HFFc6 (cell line): ENCODE measurements around the gene LAMA3. TPM values are rescaled to one million over a fixed set of nuclear protein-coding genes. Genes with fewer than 3 reads are reported as not detected.

Experiments used
- DNase-seq: peaks from one replicate; pipeline ENCODE4 v3.0.0-alpha.2; 2018
- H3K27ac Mint-ChIP-seq: 2 replicates; pipeline ENCODE4 v1.8.0; 2020; ENCODE audit warnings: mild to moderate bottlenecking, mixed read lengths
- H3K27me3 Mint-ChIP-seq: 2 replicates; pipeline ENCODE4 v1.8.0; 2021; ENCODE audit warnings: mild to moderate bottlenecking, moderate library complexity, mixed read lengths; ENCODE audit not compliant: insufficient read depth
- H3K36me3 Mint-ChIP-seq: 2 replicates; pipeline ENCODE4 v1.8.0; 2021; ENCODE audit warnings: low read depth, mixed read lengths
- H3K4me1 Mint-ChIP-seq: 2 replicates; pipeline ENCODE4 v1.8.0; 2020; ENCODE audit warnings: low read depth, mixed read lengths
- H3K4me3 Mint-ChIP-seq: 2 replicates; pipeline ENCODE4 v1.8.0; 2020; ENCODE audit warnings: mild to moderate bottlenecking, moderate library complexity, mixed read lengths
- H3K9me3 Mint-ChIP-seq: 2 replicates; pipeline ENCODE4 v1.8.0; 2020; ENCODE audit warnings: mild to moderate bottlenecking, mixed read lengths
- total RNA-seq, 6 experiments: library from RNA; stranded (reverse); fragmentation: NEBNext Ultra II Directional; extraction: Animal tissue kit (Norgen Biotek cat#: 25700); gene quantifications; 2 replicates in 1 of 6; 3 replicates in 5 of 6; pipeline ENCODE4 v1.2.3, GENCODE V29; 2021
- TF ChIP-seq, protein P1 (sequence below): fragments of 200-600 bp; sonication (generic); IDR thresholded peaks from 2 replicates; pipeline ENCODE4 v1.5.0; 2021; ENCODE audit warnings: antibody characterized with exemption, mild to moderate bottlenecking

Gene LAMA3
- total RNA-seq, 6 experiments from 2014 or later, result 0.46 to 1.6 (median 0.54) TPM

DNA sequence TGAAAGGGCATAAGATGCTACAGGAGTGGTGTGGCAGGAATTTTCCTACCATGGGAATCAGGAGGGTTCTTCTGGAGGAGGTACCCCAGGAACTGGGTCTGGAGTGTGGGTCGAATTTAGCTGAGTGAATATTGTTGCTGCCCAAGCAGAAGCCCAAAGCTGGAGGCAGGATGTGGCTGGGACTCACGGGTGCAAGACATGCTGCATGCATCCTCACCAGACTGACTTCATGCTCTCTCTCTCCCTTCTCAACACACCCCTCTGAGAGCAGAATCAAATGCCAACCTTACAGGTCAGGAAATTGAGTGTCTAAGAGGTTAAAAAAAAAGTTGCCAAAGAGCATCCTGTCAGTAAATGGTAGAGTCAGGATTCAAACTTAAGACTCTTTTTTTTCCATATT is 246.6 kb downstream of the LAMA3 start:
- TF ChIP-seq, protein P1, sequence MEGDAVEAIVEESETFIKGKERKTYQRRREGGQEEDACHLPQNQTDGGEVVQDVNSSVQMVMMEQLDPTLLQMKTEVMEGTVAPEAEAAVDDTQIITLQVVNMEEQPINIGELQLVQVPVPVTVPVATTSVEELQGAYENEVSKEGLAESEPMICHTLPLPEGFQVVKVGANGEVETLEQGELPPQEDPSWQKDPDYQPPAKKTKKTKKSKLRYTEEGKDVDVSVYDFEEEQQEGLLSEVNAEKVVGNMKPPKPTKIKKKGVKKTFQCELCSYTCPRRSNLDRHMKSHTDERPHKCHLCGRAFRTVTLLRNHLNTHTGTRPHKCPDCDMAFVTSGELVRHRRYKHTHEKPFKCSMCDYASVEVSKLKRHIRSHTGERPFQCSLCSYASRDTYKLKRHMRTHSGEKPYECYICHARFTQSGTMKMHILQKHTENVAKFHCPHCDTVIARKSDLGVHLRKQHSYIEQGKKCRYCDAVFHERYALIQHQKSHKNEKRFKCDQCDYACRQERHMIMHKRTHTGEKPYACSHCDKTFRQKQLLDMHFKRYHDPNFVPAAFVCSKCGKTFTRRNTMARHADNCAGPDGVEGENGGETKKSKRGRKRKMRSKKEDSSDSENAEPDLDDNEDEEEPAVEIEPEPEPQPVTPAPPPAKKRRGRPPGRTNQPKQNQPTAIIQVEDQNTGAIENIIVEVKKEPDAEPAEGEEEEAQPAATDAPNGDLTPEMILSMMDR, result no peak
- no peaks in the 10 kb centered on the region for H3K9me3 Mint-ChIP-seq
- H3K27me3 Mint-ChIP-seq, result peaks cover 7% of the 10 kb centered on the region
- H3K4me3 Mint-ChIP-seq, result no peak overlapping the region
- H3K36me3 Mint-ChIP-seq, result no peaks in the 10 kb centered on the region
- H3K27ac Mint-ChIP-seq, result no peak overlapping the region
- DNase-seq, result no peak
- peaks cover 9% of the 10 kb centered on the region for H3K4me1 Mint-ChIP-seq

DNA sequence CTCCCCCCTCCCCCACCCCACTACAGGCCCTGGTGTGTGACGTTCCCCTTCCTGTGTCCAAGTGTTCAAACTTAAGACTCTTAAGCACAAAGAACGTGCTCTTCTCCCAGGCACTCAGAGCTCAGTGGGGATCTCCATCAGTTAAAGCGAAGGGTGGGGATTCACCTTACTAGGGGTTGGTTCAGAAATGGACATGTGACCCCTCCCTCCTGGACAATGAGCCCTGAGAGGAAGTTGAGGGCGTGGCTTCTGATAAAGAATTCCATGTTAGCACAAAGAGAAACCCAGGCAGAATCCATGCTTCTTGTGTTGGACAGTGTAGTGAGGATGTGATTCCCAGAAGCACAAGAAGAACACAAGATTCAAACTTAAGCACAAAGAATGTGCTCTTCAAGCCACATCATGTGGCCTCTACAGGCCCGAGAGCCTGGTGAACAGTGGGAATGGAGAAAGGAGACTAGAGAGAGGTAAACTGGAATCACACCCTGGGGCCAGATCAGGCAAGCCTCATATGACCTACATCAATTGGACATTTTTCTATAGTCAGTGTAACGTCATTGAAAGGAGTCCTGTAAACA is 247.2 kb downstream of the LAMA3 start:
- Mint-ChIP-seq H3K9me3 (no peaks in the 10 kb centered on the region), H3K4me1 (peaks cover 10% of the 10 kb centered on the region), H3K36me3 (no peaks in the 10 kb centered on the region), H3K4me3 (no peak overlapping the region), H3K27me3 (peaks cover 7% of the 10 kb centered on the region), H3K27ac (no peak overlapping the region)
- no peak for DNase-seq
- TF ChIP-seq, protein P1, result no peak

DNA sequence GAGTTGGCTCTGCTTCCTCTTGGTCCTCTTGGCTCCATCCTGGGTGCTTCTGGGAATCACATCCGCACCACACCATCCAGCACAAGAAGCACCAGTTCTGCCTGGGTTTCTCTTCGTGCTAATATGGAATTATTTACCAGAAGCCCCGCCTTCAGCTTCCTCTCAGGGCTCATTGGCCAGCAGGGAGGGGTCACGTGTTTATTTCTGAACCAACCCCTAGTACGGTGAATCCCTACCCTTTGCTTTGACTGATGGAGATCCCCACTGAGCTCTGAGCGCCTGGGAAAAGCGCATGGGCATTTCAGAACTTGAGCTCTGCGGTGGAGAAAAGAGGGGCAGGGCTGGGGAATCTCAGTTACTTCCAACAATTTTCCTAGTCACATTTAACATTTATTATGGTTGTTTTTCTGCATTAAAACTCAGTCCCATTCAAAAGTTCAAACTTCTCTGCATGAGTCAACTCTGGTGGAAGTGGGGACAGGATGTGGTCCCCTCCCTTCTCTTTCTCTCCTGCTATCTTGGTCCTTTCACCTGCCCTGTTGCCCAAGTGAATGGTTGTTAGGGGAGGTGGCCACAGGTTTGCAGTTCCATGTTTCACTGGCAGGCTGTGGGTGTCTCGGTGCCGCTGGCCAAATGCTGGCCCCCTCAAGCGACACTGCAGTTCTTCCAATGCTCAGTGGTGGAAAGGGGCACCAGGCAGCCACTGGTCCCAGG is 248.9 kb downstream of the LAMA3 start:
- DNase-seq, result no peak
- Mint-ChIP-seq H3K27me3 (peaks cover 7% of the 10 kb centered on the region), H3K27ac (no peak overlapping the region), H3K36me3 (no peaks in the 10 kb centered on the region), H3K4me1 (peaks cover 16% of the 10 kb centered on the region), H3K4me3 (no peak overlapping the region), H3K9me3 (no peaks in the 10 kb centered on the region)
- TF ChIP-seq, protein P1, result no peak

DNA sequence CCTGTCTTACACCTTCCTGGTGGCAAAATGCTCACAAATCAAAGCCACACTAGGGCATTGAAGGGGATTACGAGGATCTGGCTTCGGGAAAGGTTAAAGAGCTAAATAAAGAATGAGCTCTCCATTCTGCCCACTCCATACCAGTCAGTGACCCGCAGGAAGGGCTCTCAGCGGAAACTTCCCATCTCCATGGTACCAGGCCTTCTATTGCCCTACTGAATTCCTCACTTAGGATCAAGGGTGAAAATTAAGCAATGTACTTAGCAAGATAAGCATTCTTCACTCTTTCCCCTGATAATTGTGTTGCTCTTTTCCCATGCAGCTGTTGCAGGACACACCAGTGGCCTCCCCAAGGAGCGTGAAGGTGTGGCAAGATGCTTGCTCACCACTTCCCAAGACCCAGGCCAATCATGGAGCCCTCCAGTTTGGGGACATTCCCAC is 249.7 kb downstream of the LAMA3 start:
- Mint-ChIP-seq H3K36me3 (no peaks in the 10 kb centered on the region), H3K27ac (no peak overlapping the region), H3K4me1 (peaks cover 10% of the 10 kb centered on the region), H3K4me3 (no peak overlapping the region), H3K9me3 (no peaks in the 10 kb centered on the region), H3K27me3 (peaks cover 7% of the 10 kb centered on the region)
- TF ChIP-seq, protein P1, result no peak
- DNase-seq, result no peak

DNA sequence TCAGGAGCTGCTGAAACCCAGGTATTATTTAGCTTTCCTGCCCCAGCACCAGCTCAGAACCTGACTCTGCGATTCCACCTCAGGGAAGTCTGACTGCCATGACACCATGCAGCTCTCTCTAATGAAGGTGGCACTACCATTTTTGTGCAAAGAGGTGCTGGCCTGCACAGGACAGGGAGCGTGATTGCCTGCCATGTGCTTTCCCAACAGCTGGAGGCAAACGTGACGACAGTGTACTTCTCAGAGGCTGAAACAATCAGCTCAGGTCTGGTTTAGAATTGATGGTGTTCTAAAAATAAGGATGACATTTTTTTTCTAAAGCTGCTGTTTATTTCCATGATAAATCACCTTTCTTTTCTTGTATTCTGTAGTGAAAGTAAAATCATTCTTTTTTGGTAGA is 250.1 kb downstream of the LAMA3 start:
- Mint-ChIP-seq H3K4me1 (peaks cover 14% of the 10 kb centered on the region), H3K27me3 (peaks cover 7% of the 10 kb centered on the region), H3K36me3 (no peaks in the 10 kb centered on the region; the same call in 1 of the 2 replicates), H3K4me3 (no peak overlapping the region), H3K27ac (no peak overlapping the region), H3K9me3 (no peaks in the 10 kb centered on the region)
- DNase-seq, result no peak
- TF ChIP-seq, protein P1, result no peak
